Fibroblast of mammary gland (primary cell): ENCODE results near the gene PSMG4.
A peak's percentile ranks its signal among the peaks of the same experiment; 100 is the strongest.

Experiments used
- DNase-seq: peaks from one replicate; pipeline ENCODE4 v3.0.0-alpha.2; 2010; ENCODE audit warnings: low read depth
- H3K4me3 ChIP-seq: 2 replicates; pipeline ENCODE4 v1.5.1; 2011; ENCODE audit warnings: low read depth, mild to moderate bottlenecking, low read length, moderate library complexity; ENCODE audit not compliant: control insufficient read depth
- TF ChIP-seq, protein P1 (sequence below): conservative IDR thresholded peaks from 2 replicates; pipeline ENCODE4 v1.5.1; 2011; ENCODE audit warnings: low read depth, low read length, inconsistent platforms; ENCODE audit not compliant: control insufficient read depth, insufficient read depth

The PSMG4 gene

DNA sequence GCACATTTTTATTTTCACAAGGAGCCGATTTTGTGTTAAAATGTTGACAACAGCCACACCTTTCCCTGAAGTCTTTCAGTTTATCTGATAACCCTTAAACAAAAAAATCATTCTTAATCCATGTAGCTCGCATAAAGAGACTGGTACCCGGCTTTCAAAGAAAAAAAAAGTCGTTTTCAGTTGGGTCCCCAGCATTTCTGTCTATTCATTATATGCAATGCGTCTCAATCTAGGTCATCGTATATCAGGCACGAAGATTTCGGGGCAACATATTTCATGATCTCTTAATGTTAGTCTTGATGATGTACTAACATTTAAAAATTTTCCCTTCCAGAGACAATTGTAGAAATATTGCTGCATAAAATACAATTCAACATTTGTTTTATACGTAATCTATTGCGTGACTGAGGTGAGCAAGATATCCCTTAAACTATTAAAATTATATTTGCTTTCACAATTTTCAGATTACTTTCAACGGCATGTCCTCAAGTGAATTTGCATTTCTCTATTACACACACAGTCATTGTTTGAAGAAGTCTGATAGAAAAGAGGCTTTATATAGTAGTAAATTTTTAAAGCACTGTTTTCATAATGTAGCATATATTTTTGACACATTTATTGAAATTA is 28.4 kb upstream of the PSMG4 start:
- no peak for DNase-seq
- H3K4me3 ChIP-seq, result no peak overlapping the region
- TF ChIP-seq, protein P1, sequence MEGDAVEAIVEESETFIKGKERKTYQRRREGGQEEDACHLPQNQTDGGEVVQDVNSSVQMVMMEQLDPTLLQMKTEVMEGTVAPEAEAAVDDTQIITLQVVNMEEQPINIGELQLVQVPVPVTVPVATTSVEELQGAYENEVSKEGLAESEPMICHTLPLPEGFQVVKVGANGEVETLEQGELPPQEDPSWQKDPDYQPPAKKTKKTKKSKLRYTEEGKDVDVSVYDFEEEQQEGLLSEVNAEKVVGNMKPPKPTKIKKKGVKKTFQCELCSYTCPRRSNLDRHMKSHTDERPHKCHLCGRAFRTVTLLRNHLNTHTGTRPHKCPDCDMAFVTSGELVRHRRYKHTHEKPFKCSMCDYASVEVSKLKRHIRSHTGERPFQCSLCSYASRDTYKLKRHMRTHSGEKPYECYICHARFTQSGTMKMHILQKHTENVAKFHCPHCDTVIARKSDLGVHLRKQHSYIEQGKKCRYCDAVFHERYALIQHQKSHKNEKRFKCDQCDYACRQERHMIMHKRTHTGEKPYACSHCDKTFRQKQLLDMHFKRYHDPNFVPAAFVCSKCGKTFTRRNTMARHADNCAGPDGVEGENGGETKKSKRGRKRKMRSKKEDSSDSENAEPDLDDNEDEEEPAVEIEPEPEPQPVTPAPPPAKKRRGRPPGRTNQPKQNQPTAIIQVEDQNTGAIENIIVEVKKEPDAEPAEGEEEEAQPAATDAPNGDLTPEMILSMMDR, result no peak

DNA sequence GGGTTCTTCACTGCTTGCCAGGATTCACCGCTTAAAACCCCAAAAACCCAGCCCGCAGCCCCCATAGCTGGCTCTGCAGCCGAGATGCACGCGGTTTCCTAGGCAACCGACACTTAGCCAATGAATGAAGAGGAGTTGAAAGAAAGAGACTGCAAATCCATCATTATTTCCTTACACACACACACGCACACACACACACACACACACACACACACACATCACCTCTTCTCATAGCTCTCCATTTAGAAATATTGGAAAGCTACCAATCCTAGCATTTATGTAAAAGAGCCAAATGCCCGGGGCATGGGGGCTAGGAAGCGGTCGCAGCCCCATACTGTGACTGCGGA is 27.9 kb upstream of the PSMG4 start:
- TF ChIP-seq, protein P1, result no peak
- DNase-seq, result no peak
- H3K4me3 ChIP-seq, result peak overlapping the region; percentile 51

DNA sequence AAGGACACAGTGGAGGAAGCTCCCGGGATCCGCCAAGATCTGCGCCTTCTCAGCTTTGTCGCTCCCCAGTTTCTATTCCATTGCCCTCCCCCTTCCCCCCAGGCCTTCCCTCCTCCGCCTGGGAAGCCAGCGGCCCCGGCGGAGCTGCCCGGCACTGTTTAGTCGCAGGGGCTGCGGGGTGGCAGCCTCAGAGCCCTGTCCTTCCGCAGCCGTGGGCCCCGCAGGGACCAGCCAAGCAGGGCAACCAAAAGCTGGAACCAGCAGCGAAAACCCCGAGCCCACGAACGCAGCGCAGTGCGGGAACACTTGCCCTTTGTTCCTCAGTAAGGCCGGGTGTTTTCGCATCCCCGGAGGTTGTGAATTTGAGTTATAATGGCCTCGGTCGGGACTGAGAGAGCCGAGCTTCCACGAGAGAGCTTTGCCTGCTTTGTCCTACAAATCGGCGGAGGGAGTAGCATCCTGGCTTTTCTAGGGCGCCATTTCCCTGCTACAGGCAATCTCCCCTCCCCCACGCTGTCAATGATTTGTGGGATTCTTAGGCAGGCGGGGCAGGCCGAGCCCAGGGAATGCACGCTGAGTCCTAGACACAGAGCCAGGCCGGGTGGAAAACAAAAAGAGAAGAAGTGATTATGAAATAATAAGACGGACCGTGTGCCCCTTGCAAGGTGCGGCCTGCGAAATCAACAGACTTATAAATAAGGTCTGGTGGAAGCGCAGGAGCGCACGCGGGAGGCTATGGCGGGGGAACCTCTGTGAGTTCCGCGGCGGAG is 27.3 kb upstream of the PSMG4 start:
- H3K4me3 ChIP-seq, result peak overlapping the region; percentile 51
- TF ChIP-seq, protein P1, result no peak
- DNase-seq, result peak; percentile 54

DNA sequence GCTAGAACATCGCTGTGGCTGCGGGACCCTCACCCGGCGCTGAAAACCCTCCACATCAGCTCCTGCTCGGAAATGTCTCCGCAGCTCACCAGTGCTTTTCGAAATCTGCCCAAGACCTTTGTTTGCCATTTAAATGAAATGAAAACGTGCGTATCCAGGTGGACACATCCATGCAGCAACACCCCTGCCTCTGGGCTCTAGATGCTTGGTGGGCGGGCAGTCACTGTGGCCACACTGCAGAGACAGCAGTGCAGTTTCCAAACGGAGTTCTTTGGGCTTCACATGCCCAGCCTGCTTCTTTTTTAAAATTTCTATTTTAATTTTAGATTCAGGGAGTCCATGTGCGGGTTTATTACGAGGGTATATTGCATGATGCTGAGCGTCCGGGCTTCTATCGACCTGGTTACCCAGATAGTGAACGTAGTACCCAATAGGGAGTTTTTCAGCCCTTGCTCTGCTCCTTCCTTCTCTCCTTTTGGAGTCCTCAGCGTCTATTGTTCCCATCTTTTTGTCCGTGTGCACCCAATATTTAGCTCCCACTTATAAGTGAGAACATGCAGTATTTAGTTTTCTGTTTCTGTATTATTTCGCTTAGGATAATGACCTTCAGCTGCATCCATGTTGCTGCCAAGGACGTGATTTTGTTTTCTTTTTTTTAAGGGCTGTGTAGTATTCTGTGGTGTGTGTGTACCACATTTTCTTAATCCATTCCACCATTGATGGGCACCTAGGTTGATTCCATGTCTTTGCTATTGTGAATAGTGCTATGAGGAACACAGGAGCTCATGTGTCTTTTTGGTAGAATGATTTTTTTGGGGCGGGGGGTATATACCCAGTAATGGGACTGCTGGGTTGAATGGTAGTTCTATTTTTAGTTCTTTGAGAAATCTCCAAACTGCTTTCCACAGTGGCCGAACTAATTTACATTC is 26.5 kb upstream of the PSMG4 start:
- peak overlapping the region; percentile 51 for H3K4me3 ChIP-seq

DNA sequence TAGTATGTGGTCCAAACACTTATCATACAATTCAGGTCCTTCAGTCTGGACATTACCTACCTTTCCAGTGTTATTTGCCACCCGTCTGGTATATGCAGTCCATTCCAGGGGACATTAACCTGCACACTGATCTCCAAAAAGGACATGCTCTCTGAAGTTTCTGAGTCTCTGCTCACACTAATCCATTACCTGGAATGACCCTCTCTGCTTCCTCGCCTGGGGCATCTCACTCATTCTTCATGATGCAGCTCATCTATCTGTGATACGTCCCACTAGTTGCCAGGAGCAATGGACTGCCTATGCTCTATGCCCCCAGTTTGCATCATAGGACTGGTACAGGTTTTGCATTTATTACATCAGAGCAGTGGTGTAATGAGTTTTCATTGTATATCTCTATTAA is 25.4 kb upstream of the PSMG4 start:
- TF ChIP-seq, protein P1, result no peak
- DNase-seq, result no peak
- H3K4me3 ChIP-seq, result no peak overlapping the region

More for the DNA sequence above, 26.5 kb upstream of the PSMG4 start:
- TF ChIP-seq, protein P1, result no peak
- no peak for DNase-seq

DNA sequence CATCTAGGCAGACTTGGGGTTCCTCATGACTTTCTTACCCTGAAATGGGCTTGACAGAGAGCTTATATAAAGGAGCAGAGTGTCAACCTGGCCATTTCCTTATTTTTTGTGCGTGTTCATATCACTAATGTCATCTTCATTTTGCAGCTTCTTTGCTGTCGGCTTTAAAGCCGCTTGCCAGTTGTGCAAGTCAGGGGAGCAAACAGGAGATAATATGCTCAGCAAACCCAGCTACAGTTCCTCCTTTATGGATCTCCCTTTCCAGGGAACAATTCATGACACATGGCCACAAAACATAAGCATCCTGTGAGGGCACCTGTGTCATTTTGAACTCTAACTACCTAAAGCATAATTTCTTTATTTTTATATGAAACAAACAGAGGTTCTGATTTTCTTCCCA is 24.8 kb upstream of the PSMG4 start:
- TF ChIP-seq, protein P1, result no peak
- H3K4me3 ChIP-seq, result no peak overlapping the region
- DNase-seq, result no peak
